SK-N-SH treated with all-trans-retinoic acid at 6 μM for 48 hours (cell line): Measurements from ENCODE around the gene STEEP1.

Experiments used
- ATAC-seq: fragments of 200-7000 bp; cut with Tn5 transposase; 3 replicates; pipeline ENCODE4 v1.9.1; 2020; ENCODE audit warnings: mild to moderate bottlenecking, moderate library complexity
- BACH2 ChIP-seq: fragments of 250-450 bp; sonication (Bioruptor Pico); IDR thresholded peaks from 2 replicates; pipeline ENCODE4 v1.9.0; 2021; ENCODE audit warnings: mild to moderate bottlenecking, borderline replicate concordance
- CREB5 ChIP-seq: fragments of 250-450 bp; sonication (Bioruptor Pico); IDR thresholded peaks from 2 replicates; pipeline ENCODE4 v1.5.1; 2020; ENCODE audit warnings: low read depth, mild to moderate bottlenecking, moderate library complexity
- CSDC2 ChIP-seq: fragments of 250-450 bp; sonication (Bioruptor Pico); IDR thresholded peaks from 2 replicates; pipeline ENCODE4 v1.5.0; 2020; ENCODE audit warnings: mild to moderate bottlenecking, moderate library complexity
- CSRNP3 ChIP-seq: fragments of 250-450 bp; sonication (Bioruptor Pico); IDR thresholded peaks from 2 replicates; pipeline ENCODE4 v1.5.1; 2021; ENCODE audit warnings: mild to moderate bottlenecking, moderate library complexity
- ESRRG ChIP-seq: fragments of 250-450 bp; sonication (Bioruptor Pico); IDR thresholded peaks from 2 replicates; pipeline ENCODE4 v1.6.1; 2021; ENCODE audit warnings: mild to moderate bottlenecking
- GLIS3 ChIP-seq: fragments of 250-450 bp; sonication (Bioruptor Pico); IDR thresholded peaks from 2 replicates; pipeline ENCODE4 v1.5.0; 2020; ENCODE audit warnings: mild to moderate bottlenecking, moderate library complexity
- ISL1 ChIP-seq: fragments of 250-450 bp; sonication (Bioruptor Pico); IDR thresholded peaks from 2 replicates; pipeline ENCODE4 v2.1.2; 2022; ENCODE audit warnings: mild to moderate bottlenecking, moderate library complexity
- OSR1 ChIP-seq: fragments of 250-450 bp; sonication (Bioruptor Pico); IDR thresholded peaks from 2 replicates; pipeline ENCODE4 v1.8.0; 2022; ENCODE audit warnings: moderate library complexity, mild to moderate bottlenecking, inconsistent platforms
- POU6F1 ChIP-seq: fragments of 250-450 bp; sonication (Bioruptor Pico); IDR thresholded peaks from 2 replicates; pipeline ENCODE4 v1.8.0; 2021; ENCODE audit warnings: low read depth, mild to moderate bottlenecking, moderate library complexity, borderline replicate concordance
- PPARA ChIP-seq: fragments of 250-450 bp; sonication (Bioruptor Pico); IDR thresholded peaks from 2 replicates; pipeline ENCODE4 v1.5.0; 2020; ENCODE audit warnings: mild to moderate bottlenecking, borderline replicate concordance
- RARB ChIP-seq: fragments of 250-450 bp; sonication (Bioruptor Pico); IDR thresholded peaks from 2 replicates; pipeline ENCODE4 v1.8.0; 2021; ENCODE audit warnings: mild to moderate bottlenecking, moderate library complexity
- SNAI2 ChIP-seq: fragments of 250-450 bp; sonication (Bioruptor Pico); IDR thresholded peaks from 2 replicates; pipeline ENCODE4 v1.5.0; 2020; ENCODE audit warnings: mild to moderate bottlenecking, moderate library complexity
- TOX ChIP-seq: fragments of 250-450 bp; sonication (Bioruptor Pico); IDR thresholded peaks from 2 replicates; pipeline ENCODE4 v1.8.0; 2021; ENCODE audit warnings: mild to moderate bottlenecking, moderate library complexity, borderline replicate concordance
- TSHZ2 ChIP-seq: fragments of 250-450 bp; sonication (Bioruptor Pico); IDR thresholded peaks from 2 replicates; pipeline ENCODE4 v1.5.0; 2020; ENCODE audit warnings: mild to moderate bottlenecking, moderate library complexity
- ZC3H10 ChIP-seq: fragments of 250-450 bp; sonication (Bioruptor Pico); IDR thresholded peaks from 2 replicates; pipeline ENCODE4 v1.5.1; 2021; ENCODE audit warnings: mild to moderate bottlenecking, moderate library complexity
- ZFP3 ChIP-seq: fragments of 250-450 bp; sonication (Bioruptor Pico); IDR thresholded peaks from 2 replicates; pipeline ENCODE4 v1.5.0; 2020; ENCODE audit warnings: mild to moderate bottlenecking, moderate library complexity
- ZFP30 ChIP-seq: fragments of 450-650 bp; formaldehyde crosslinking; IDR thresholded peaks from 2 replicates; pipeline ENCODE4 v1.5.0; 2022; ENCODE audit warnings: mild to moderate bottlenecking, moderate library complexity
- ZNF565 ChIP-seq: fragments of 450-650 bp; formaldehyde crosslinking; conservative IDR thresholded peaks from 2 replicates; pipeline ENCODE4 v1.5.0; 2020; ENCODE audit warnings: low read depth, mild to moderate bottlenecking, moderate library complexity
- ZNF70 ChIP-seq: fragments of 450-650 bp; formaldehyde crosslinking; IDR thresholded peaks from 2 replicates; pipeline ENCODE4 v1.5.0; 2020; ENCODE audit warnings: mild to moderate bottlenecking, moderate library complexity
- ZNF8 ChIP-seq: fragments of 450-650 bp; formaldehyde crosslinking; IDR thresholded peaks from 2 replicates; pipeline ENCODE4 v1.5.0; 2020; ENCODE audit warnings: mild to moderate bottlenecking, moderate library complexity

STEEP1 gene

GRCh38 chrX:119552508-119552907 lies 12.7 kb downstream of the STEEP1 start (continued):
- no peak for TF ChIP-seq ZNF8 (CRISPR knock-in tag)
- TF ChIP-seq, all 23 proteins: peak for 0

GRCh38 chrX:119549327-119550016 lies 15.7 kb downstream of the STEEP1 start:
- TF ChIP-seq PPARA (CRISPR knock-in tag) (no peak), ZC3H10 (CRISPR knock-in tag) (no peak), CSDC2 (no peak)
- no peak for ATAC-seq

GRCh38 chrX:119541188-119541587 lies 24.0 kb downstream of the STEEP1 start:
- TF ChIP-seq PPARA (CRISPR knock-in tag) = no peak
- no peak for TF ChIP-seq ZNF70 (CRISPR knock-in tag)
- no peak for TF ChIP-seq BACH2 (CRISPR knock-in tag)
- TF ChIP-seq ZFP30 = no peak
- TF ChIP-seq CSRNP3 (CRISPR knock-in tag) = no peak
- no peak for TF ChIP-seq ESRRG (CRISPR knock-in tag)
- TF ChIP-seq ZNF565 (CRISPR knock-in tag) = no peak
- TF ChIP-seq ISL1 = no peak
- ATAC-seq = peak; percentile 49; the same call in 2 of the 3 replicates

GRCh38 chrX:119539872-119540271 lies 25.3 kb downstream of the STEEP1 start:
- no peak for TF ChIP-seq CREB5 (CRISPR knock-in tag)
- TF ChIP-seq BACH2 (CRISPR knock-in tag) = no peak
- no peak for TF ChIP-seq TSHZ2 (CRISPR knock-in tag)
- TF ChIP-seq ZFP3 (CRISPR knock-in tag) = no peak
- TF ChIP-seq POU6F1 (CRISPR knock-in tag) = no peak
- TF ChIP-seq ZC3H10 (CRISPR knock-in tag) = no peak
- TF ChIP-seq OSR1 = no peak
- TF ChIP-seq CSRNP3 (CRISPR knock-in tag) = no peak
- no peak for TF ChIP-seq ESRRG (CRISPR knock-in tag)
- no peak for TF ChIP-seq RARB (CRISPR knock-in tag)
- TF ChIP-seq ZNF70 (CRISPR knock-in tag) = no peak
- TF ChIP-seq TOX (CRISPR knock-in tag) = no peak
- no peak for TF ChIP-seq ZFP30
- no peak for TF ChIP-seq SNAI2 (CRISPR knock-in tag)
- TF ChIP-seq GLIS3 (CRISPR knock-in tag) = no peak
- TF ChIP-seq, all 23 proteins: peak for 0
- no peak for ATAC-seq
